IMR-90 (cell line): ENCODE results near the gene C6orf89. TPM values are rescaled to one million over a fixed set of nuclear protein-coding genes. Genes with fewer than 3 reads are reported as not detected.

Experiments
- ATAC-seq: fragments of 200-7000 bp; cut with Tn5 transposase; 2 replicates; pipeline ENCODE4 v1.9.1; 2020; ENCODE audit warnings: low read depth, mild to moderate bottlenecking, moderate library complexity
- BruUV-seq: library from RNA; stranded (reverse); fragments of 400-500 nt; replicated peaks from 2 replicates; lab custom pipeline; 2021; lab: Mats Ljungman, UMichigan
- CTCF ChIA-PET: fragments of 300-600 bp; formaldehyde crosslinking; extraction: SDS; loops from one replicate; lab custom pipeline; 2021; ENCODE audit warnings: antibody characterized with exemption; lab: Yijun Ruan, JAX
- POLR2A ChIA-PET: fragments of 300-600 bp; sonication (Branson Sonifier 250); formaldehyde crosslinking; loops from one replicate; lab custom pipeline; 2022; ENCODE audit warnings: antibody characterized with exemption; ENCODE audit not compliant: unreplicated experiment; lab: Charles Lee
- DNase-seq: peaks from one replicate; pipeline ENCODE4 v3.0.0; 2013
- H2AFZ ChIP-seq: replicated peaks from 2 replicates; pipeline ENCODE3; 2013; ENCODE audit warnings: low read length, mild to moderate bottlenecking; ENCODE audit not compliant: poor library complexity
- H2AK5ac ChIP-seq: 2 replicates; pipeline ENCODE4 v1.6.1; 2013; ENCODE audit warnings: low read depth, low read length, inconsistent platforms
- H2AK9ac ChIP-seq: replicated peaks from 2 replicates; pipeline ENCODE3; 2013; ENCODE audit warnings: mild to moderate bottlenecking, low read depth, low read length, moderate library complexity; ENCODE audit not compliant: poor library complexity
- H2BK120ac ChIP-seq: 2 replicates; pipeline ENCODE4 v1.6.1; 2013; ENCODE audit warnings: low read depth, low read length, inconsistent platforms
- H2BK15ac ChIP-seq: 3 replicates; pipeline ENCODE4 v1.6.1; 2013; ENCODE audit warnings: low read depth, low read length, inconsistent platforms
- H2BK20ac ChIP-seq: 2 replicates; pipeline ENCODE4 v1.6.1; 2013; ENCODE audit warnings: low read depth, mild to moderate bottlenecking, inconsistent platforms, low read length, moderate library complexity
- H2BK5ac ChIP-seq: 2 replicates; pipeline ENCODE4 v1.6.1; 2013; ENCODE audit warnings: mild to moderate bottlenecking, low read depth, low read length, inconsistent platforms; ENCODE audit not compliant: poor library complexity, severe bottlenecking
- H3K14ac ChIP-seq: replicated peaks from 2 replicates; pipeline ENCODE4 v1.6.1; 2013; ENCODE audit warnings: low read depth, low read length, inconsistent platforms
- H3K18ac ChIP-seq: 2 replicates; pipeline ENCODE4 v1.6.1; 2013; ENCODE audit warnings: low read depth, low read length, control low read depth
- H3K23ac ChIP-seq: 2 replicates; pipeline ENCODE4 v1.6.1; 2013; ENCODE audit warnings: low read depth, low read length, inconsistent platforms
- H3K27ac ChIP-seq: 2 replicates; pipeline ENCODE4 v1.5.1; 2013; ENCODE audit warnings: mild to moderate bottlenecking, control low read depth, low read length; ENCODE audit not compliant: insufficient read depth
- H3K27me3 ChIP-seq: 2 replicates; pipeline ENCODE4 v1.6.1; 2013; ENCODE audit warnings: low read length; ENCODE audit not compliant: control insufficient read depth, insufficient read depth
- H3K36me3 ChIP-seq: 2 replicates; pipeline ENCODE4 v1.6.1; 2013; ENCODE audit warnings: low read length, mixed read lengths; ENCODE audit not compliant: control insufficient read depth, insufficient read depth
- H3K4ac ChIP-seq: 2 replicates; pipeline ENCODE4 v1.6.1; 2013; ENCODE audit warnings: low read depth, low read length, inconsistent platforms
- H3K4me1 ChIP-seq: 2 replicates; pipeline ENCODE4 v1.6.1; 2013; ENCODE audit warnings: low read length, mixed read lengths; ENCODE audit not compliant: control insufficient read depth, insufficient read depth
- H3K4me2 ChIP-seq: 2 replicates; pipeline ENCODE4 v1.6.1; 2013; ENCODE audit warnings: low read depth, mild to moderate bottlenecking, control low read depth, low read length, moderate library complexity
- H3K4me3 ChIP-seq: 2 replicates; pipeline ENCODE4 v1.5.1; 2013; ENCODE audit warnings: low read depth, mild to moderate bottlenecking, control low read depth, low read length, moderate library complexity; ENCODE audit not compliant: insufficient read depth
- H3K56ac ChIP-seq: 2 replicates; pipeline ENCODE4 v1.6.1; 2013; ENCODE audit warnings: low read length, inconsistent platforms; ENCODE audit not compliant: insufficient read depth; ENCODE audit errors: extremely low read depth
- H3K79me1 ChIP-seq, 2 experiments: 2 replicates each; pipeline ENCODE4 v1.6.1; 2013; ENCODE audit warnings: low read length in 2 of 2, inconsistent platforms in 1 of 2, low read depth in 1 of 2
- H3K9ac ChIP-seq: 2 replicates; pipeline ENCODE4 v1.6.1; 2013; ENCODE audit warnings: low read depth, low read length, control low read depth
- H3K9me1 ChIP-seq: 2 replicates; pipeline ENCODE4 v1.6.1; 2013; ENCODE audit warnings: low read length, inconsistent platforms; ENCODE audit not compliant: insufficient read depth
- H3K9me3 ChIP-seq: 2 replicates; pipeline ENCODE4 v1.6.1; 2013; ENCODE audit warnings: low read length; ENCODE audit not compliant: control insufficient read depth, insufficient read depth
- H4K20me1 ChIP-seq: 2 replicates; pipeline ENCODE4 v1.6.1; 2013; ENCODE audit warnings: low read length, inconsistent platforms; ENCODE audit not compliant: insufficient read depth
- H4K5ac ChIP-seq: 2 replicates; pipeline ENCODE4 v1.6.1; 2013; ENCODE audit warnings: mild to moderate bottlenecking, low read depth, low read length, control low read depth
- H4K8ac ChIP-seq, 2 experiments: 2 replicates each; pipeline ENCODE4 v1.6.1; 2013; ENCODE audit warnings: low read depth in 2 of 2, low read length in 2 of 2, control low read depth in 1 of 2, inconsistent platforms in 1 of 2
- H4K91ac ChIP-seq: 2 replicates; pipeline ENCODE4 v1.6.1; 2013; ENCODE audit warnings: low read depth, low read length, inconsistent platforms; ENCODE audit not compliant: insufficient read depth
- BHLHE40 ChIP-seq: fragments of 150-350 bp; IDR thresholded peaks from 2 replicates; pipeline ENCODE4 v1.6.1; 2016; ENCODE audit warnings: mild to moderate bottlenecking, low read depth, low read length
- CEBPB ChIP-seq: IDR thresholded peaks from 2 replicates; pipeline ENCODE4 v1.6.1; 2012; ENCODE audit warnings: low read depth, low read length, improper control_type of control experiment
- CHD1 ChIP-seq: IDR thresholded peaks from 2 replicates; pipeline ENCODE4 v1.6.1; 2012; ENCODE audit warnings: low read depth, low read length, improper control_type of control experiment
- FOS ChIP-seq: fragments of 150-350 bp; IDR thresholded peaks from 2 replicates; pipeline ENCODE4 v1.6.1; 2016; ENCODE audit warnings: low read depth, low read length
- MAFK ChIP-seq: IDR thresholded peaks from 2 replicates; pipeline ENCODE4 v1.6.1; 2012; ENCODE audit warnings: low read depth, low read length, improper control_type of control experiment
- MXI1 ChIP-seq: IDR thresholded peaks from 2 replicates; pipeline ENCODE4 v1.6.1; 2012; ENCODE audit warnings: low read depth, mild to moderate bottlenecking, low read length, moderate library complexity, borderline replicate concordance
- NFE2L2 ChIP-seq: fragments of 150-350 bp; IDR thresholded peaks from 2 replicates; pipeline ENCODE4 v1.6.1; 2016; ENCODE audit warnings: low read depth, mild to moderate bottlenecking, low read length
- POLR2A ChIP-seq: IDR thresholded peaks from 2 replicates; pipeline ENCODE4 v1.6.1; 2012; ENCODE audit warnings: mild to moderate bottlenecking, low read depth, low read length
- RAD21 ChIP-seq: IDR thresholded peaks from 2 replicates; pipeline ENCODE4 v1.6.1; 2012; ENCODE audit warnings: low read length, improper control_type of control experiment
- RCOR1 ChIP-seq: IDR thresholded peaks from 2 replicates; pipeline ENCODE4 v1.6.1; 2012; ENCODE audit warnings: mild to moderate bottlenecking, low read length, improper control_type of control experiment; ENCODE audit not compliant: insufficient replicate concordance
- RFX5 ChIP-seq: IDR thresholded peaks from 2 replicates; pipeline ENCODE4 v1.8.0; 2012; ENCODE audit warnings: low read depth, mild to moderate bottlenecking, low read length, moderate library complexity
- SMC3 ChIP-seq: fragments of 150-350 bp; IDR thresholded peaks from 2 replicates; pipeline ENCODE4 v1.6.1; 2016; ENCODE audit warnings: low read depth, mild to moderate bottlenecking, antibody characterized with exemption, low read length, moderate library complexity
- WGBS, 2 experiments: methylation state at CpG; one replicate each; pipeline versions ENCODE4 v1.1.5 to v1.1.7; 2013; ENCODE audit warnings: missing lambda C conversion rate in 2 of 2; ENCODE audit not compliant: insufficient read length in 1 of 2; ENCODE audit errors: extremely low coverage in 2 of 2; 5-methylcytosine and 5-hydroxymethylcytosine counted together
- dilution Hi-C: fragments of 300-500 bp; cut with HindIII; formaldehyde crosslinking; loops from one replicate; pipeline ENCODE4 v1.14.3; 2018; ENCODE audit warnings: low sequenced_read_pairs; ENCODE audit not compliant: unreplicated experiment
- in situ Hi-C: fragments of 300-500 bp; cut with MboI; formaldehyde crosslinking; loops from 3 replicates; pipeline ENCODE4 v1.14.3; 2019; ENCODE audit warnings: low sequenced_read_pairs, inconsistent platforms, mixed read lengths
- intact Hi-C: fragments of 100-400 bp; cut with micrococcal nuclease; formaldehyde crosslinking; loops from 2 replicates; pipeline ENCODE4 v1.10.0; 2022
- polyA plus RNA-seq, 3 experiments: library from polyadenylated mRNA; depleted of rRNA; stranded (reverse); fragments of >200 nt; gene quantifications; 2 replicates each; pipeline ENCODE4 v1.2.3, GENCODE V29; 2012; ENCODE audit warnings: low replicate concordance in 1 of 3
- total RNA-seq: library from RNA; depleted of rRNA; stranded (reverse); fragments of >200 nt; gene quantifications from 2 replicates; pipeline ENCODE4 v1.2.3, GENCODE V29; 2012
- TF ChIP-seq, protein P1 (sequence below): conservative IDR thresholded peaks from 2 replicates; pipeline ENCODE4 v1.5.1; 2012; ENCODE audit warnings: mild to moderate bottlenecking, low read depth, low read length, improper control_type of control experiment

The C6orf89 gene
- total and polyA plus RNA-seq, 2 of the 4 experiments (the other 2 are of a cell fraction), result 30.8 to 52.3 TPM

DNA sequence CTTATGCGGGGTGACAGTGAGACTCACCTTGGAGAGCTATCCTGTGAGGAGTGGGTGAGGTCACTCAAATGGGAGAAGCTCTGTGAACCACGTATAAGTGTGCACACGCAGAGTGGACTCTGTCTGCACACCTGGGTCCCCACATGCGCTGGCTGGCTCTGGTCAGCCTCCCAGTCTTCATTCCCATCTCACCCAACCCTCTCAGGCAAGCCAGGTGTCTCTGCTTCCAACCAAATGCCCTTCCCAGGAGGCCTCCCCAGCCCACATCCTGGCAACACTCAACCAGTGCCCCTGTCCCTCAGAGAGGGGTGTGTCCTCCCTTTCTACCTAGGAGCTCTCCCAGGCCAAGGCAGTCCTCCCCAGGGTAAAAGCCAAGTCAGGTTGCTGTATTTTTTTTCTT is 60.8 kb downstream of the C6orf89 start:
- Histone ChIP-seq H3K14ac (no peak overlapping the region), H3K9ac (no peak overlapping the region), H3K4me3 (no peak overlapping the region), H3K4me1 (peaks cover 5% of the 10 kb centered on the region; the same call in 1 of the 2 replicates), H3K27me3 (no peaks in the 10 kb centered on the region), H3K9me1 (no peaks in the 10 kb centered on the region), H3K4me2 (no peak overlapping the region), H4K20me1 (no peaks in the 10 kb centered on the region), H3K79me1 (no peaks in the 10 kb centered on the region), H3K27ac (no peak overlapping the region), H4K5ac (no peak overlapping the region), H2AFZ (no peak overlapping the region), H2BK20ac (no peak overlapping the region; the same call in 1 of the 2 replicates), H2BK5ac (no peak overlapping the region), H3K36me3 (no peaks in the 10 kb centered on the region), H4K91ac (no peak overlapping the region), H3K9me3 (no peaks in the 10 kb centered on the region), H2AK9ac (no peak overlapping the region), H3K18ac (no peak overlapping the region), H3K56ac (no peak overlapping the region), H2BK120ac (no peak overlapping the region), H4K8ac (no peak overlapping the region), H3K4ac (no peak overlapping the region), H3K23ac (no peak overlapping the region), H2AK5ac (no peak overlapping the region; the same call in 1 of the 2 replicates), H2BK15ac (no peak overlapping the region)
- POLR2A ChIA-PET, result no interaction called here
- no peak for ATAC-seq
- in situ Hi-C loops (no loop called here), dilution Hi-C loops (no loop called here), intact Hi-C loops (no loop called here)
- TF ChIP-seq BHLHE40 (no peak), NFE2L2 (no peak), MAFK (no peak), MXI1 (no peak), RCOR1 (no peak), RFX5 (no peak), POLR2A (no peak), SMC3 (no peak), FOS (no peak), CHD1 (no peak), RAD21 (no peak), CEBPB (no peak)
- TF ChIP-seq, protein P1, sequence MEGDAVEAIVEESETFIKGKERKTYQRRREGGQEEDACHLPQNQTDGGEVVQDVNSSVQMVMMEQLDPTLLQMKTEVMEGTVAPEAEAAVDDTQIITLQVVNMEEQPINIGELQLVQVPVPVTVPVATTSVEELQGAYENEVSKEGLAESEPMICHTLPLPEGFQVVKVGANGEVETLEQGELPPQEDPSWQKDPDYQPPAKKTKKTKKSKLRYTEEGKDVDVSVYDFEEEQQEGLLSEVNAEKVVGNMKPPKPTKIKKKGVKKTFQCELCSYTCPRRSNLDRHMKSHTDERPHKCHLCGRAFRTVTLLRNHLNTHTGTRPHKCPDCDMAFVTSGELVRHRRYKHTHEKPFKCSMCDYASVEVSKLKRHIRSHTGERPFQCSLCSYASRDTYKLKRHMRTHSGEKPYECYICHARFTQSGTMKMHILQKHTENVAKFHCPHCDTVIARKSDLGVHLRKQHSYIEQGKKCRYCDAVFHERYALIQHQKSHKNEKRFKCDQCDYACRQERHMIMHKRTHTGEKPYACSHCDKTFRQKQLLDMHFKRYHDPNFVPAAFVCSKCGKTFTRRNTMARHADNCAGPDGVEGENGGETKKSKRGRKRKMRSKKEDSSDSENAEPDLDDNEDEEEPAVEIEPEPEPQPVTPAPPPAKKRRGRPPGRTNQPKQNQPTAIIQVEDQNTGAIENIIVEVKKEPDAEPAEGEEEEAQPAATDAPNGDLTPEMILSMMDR, result no peak
- CTCF ChIA-PET, result no interaction called here
- no TSS peak for BruUV-seq
- 100% methylated on average over 2 of the region's 4 CpGs; no CpG with 5 or more reads in 1 of the 2 experiments for WGBS, 2 experiments
- DNase-seq, result no peak
